H1 (cell line): ENCODE data around the gene RBM27. TPM values are rescaled to one million over a fixed set of nuclear protein-coding genes. Genes with fewer than 3 reads are reported as not detected.

Source experiments
- CTCF ChIA-PET: fragments of 300-600 bp; sonication (Branson Sonifier 250); formaldehyde crosslinking; loops from one replicate; lab custom pipeline; 2021; ENCODE audit not compliant: partially characterized antibody; lab: Charles Lee
- POLR2A ChIA-PET: fragments of 300-600 bp; sonication (Branson Sonifier 250); formaldehyde crosslinking; loops from one replicate; lab custom pipeline; 2021; ENCODE audit warnings: inconsistent platforms; ENCODE audit not compliant: partially characterized antibody; lab: Charles Lee
- DNase-seq, 2 experiments: peaks; one replicate each; pipeline versions ENCODE4 v3.0.0 to v3.0.0-alpha.2; 2010 to 2022; ENCODE audit warnings: low spot score in 2 of 2, low read depth in 1 of 2, mixed read lengths in 1 of 2
- FAIRE-seq: peaks from 2 replicates; lab custom pipeline; 2011; peaks lifted over from hg19 to GRCh38; lab: Jason Lieb, UNC
- H2AFZ ChIP-seq: 2 replicates; pipeline ENCODE4 v1.8.1; 2012; ENCODE audit warnings: low read length, inconsistent platforms
- H2AK5ac ChIP-seq: 2 replicates; pipeline ENCODE4 v1.6.1; 2013; ENCODE audit warnings: low read depth, low read length
- H2BK120ac ChIP-seq: replicated peaks from 2 replicates; pipeline ENCODE3; 2013; ENCODE audit warnings: low read depth, low read length, inconsistent platforms
- H2BK12ac ChIP-seq: 2 replicates; pipeline ENCODE4 v1.6.1; 2013; ENCODE audit warnings: low read depth, low read length
- H2BK15ac ChIP-seq: 2 replicates; pipeline ENCODE4 v1.6.1; 2013; ENCODE audit warnings: low read length
- H2BK20ac ChIP-seq: 2 replicates; pipeline ENCODE4 v1.6.1; 2013; ENCODE audit warnings: low read length
- H2BK5ac ChIP-seq: 2 replicates; pipeline ENCODE4 v1.6.1; 2013; ENCODE audit warnings: low read depth, low read length
- H3K14ac ChIP-seq: 2 replicates; pipeline ENCODE4 v1.6.1; 2013; ENCODE audit warnings: inconsistent platforms; ENCODE audit not compliant: insufficient read length
- H3K18ac ChIP-seq: 2 replicates; pipeline ENCODE4 v1.6.1; 2013; ENCODE audit warnings: low read length; ENCODE audit errors: extremely low read depth
- H3K23ac ChIP-seq: 2 replicates; pipeline ENCODE4 v1.6.1; 2013; ENCODE audit warnings: inconsistent platforms; ENCODE audit not compliant: insufficient read length
- H3K23me2 ChIP-seq: 2 replicates; pipeline ENCODE4 v1.6.1; 2013; ENCODE audit warnings: low read depth, low read length
- H3K27ac ChIP-seq: 2 replicates; pipeline ENCODE4 v1.6.1; 2011; ENCODE audit warnings: low read depth, low read length, inconsistent platforms
- H3K27me3 ChIP-seq, 4 experiments: replicated peaks in 1 of 4; 1 replicate in 1 of 4; 2 replicates in 3 of 4; pipeline versions ENCODE4 v1.6.1 to v1.8.1; 2011 to 2013; ENCODE audit warnings: low read length in 3 of 4, mild to moderate bottlenecking in 3 of 4, inconsistent platforms in 2 of 4, mixed read lengths in 2 of 4, moderate library complexity in 1 of 4; ENCODE audit not compliant: control insufficient read depth in 3 of 4, insufficient read depth in 3 of 4; ENCODE audit errors: extremely low read depth in 1 of 4
- H3K36me3 ChIP-seq, 4 experiments: 2 replicates each; pipeline versions ENCODE4 v1.6.1 to v1.8.1; 2011 to 2013; ENCODE audit warnings: mild to moderate bottlenecking in 4 of 4, low read length in 3 of 4, moderate library complexity in 2 of 4, control low read depth in 1 of 4, inconsistent platforms in 1 of 4; ENCODE audit not compliant: insufficient read depth in 4 of 4, control insufficient read depth in 2 of 4
- H3K4ac ChIP-seq: replicated peaks from 2 replicates; pipeline ENCODE3; 2013; ENCODE audit warnings: low read length, low read depth, mixed read lengths, inconsistent platforms; ENCODE audit not compliant: insufficient read length
- H3K4me1 ChIP-seq, 4 experiments: replicated peaks in 1 of 4; 1 replicate in 1 of 4; 2 replicates in 3 of 4; pipeline versions ENCODE4 v1.6.1 to v1.8.1; 2011 to 2013; ENCODE audit warnings: low read length in 3 of 4, inconsistent platforms in 2 of 4, mixed read lengths in 1 of 4; ENCODE audit not compliant: insufficient read depth in 4 of 4, control insufficient read depth in 3 of 4
- H3K4me2 ChIP-seq, 2 experiments: 2 replicates each; pipeline versions ENCODE4 v1.6.1 to v1.8.1; 2011 to 2013; ENCODE audit warnings: low read depth in 2 of 2, low read length in 2 of 2, control low read depth in 1 of 2, inconsistent platforms in 1 of 2, mild to moderate bottlenecking in 1 of 2; ENCODE audit not compliant: insufficient read depth in 1 of 2
- H3K4me3 ChIP-seq, 4 experiments: fragments of 200-600, 300-600 bp in 1 of 4; sonication (generic), shearing (Covaris generic), sonication (Bioruptor Twin) in 1 of 4; 2 replicates each; pipeline versions ENCODE4 v1.5.1 to v1.8.1; 2011 to 2016; ENCODE audit warnings: low read length in 4 of 4, low read depth in 3 of 4, control low read depth in 2 of 4, inconsistent platforms in 2 of 4, mild to moderate bottlenecking in 2 of 4, mixed read lengths in 1 of 4, moderate library complexity in 1 of 4; ENCODE audit not compliant: insufficient read depth in 2 of 4; ENCODE audit errors: extremely low read depth in 1 of 4
- H3K56ac ChIP-seq: replicated peaks from 2 replicates; pipeline ENCODE3; 2013; ENCODE audit warnings: low read depth, mild to moderate bottlenecking, mixed read lengths, low read length, inconsistent platforms; ENCODE audit not compliant: insufficient read length
- H3K79me1 ChIP-seq: 2 replicates; pipeline ENCODE4 v1.6.1; 2013; ENCODE audit warnings: low read depth, low read length, control low read depth
- H3K79me2 ChIP-seq, 2 experiments: 2 replicates each; pipeline versions ENCODE4 v1.6.1 to v1.8.1; 2012 to 2013; ENCODE audit warnings: low read length in 2 of 2, mild to moderate bottlenecking in 2 of 2, inconsistent platforms in 1 of 2; ENCODE audit not compliant: insufficient read depth in 2 of 2, control insufficient read depth in 1 of 2
- H3K9ac ChIP-seq, 4 experiments: replicated peaks in 1 of 4; 1 replicate in 1 of 4; 2 replicates in 3 of 4; pipeline versions ENCODE4 v1.6.1 to v1.8.1; 2011 to 2013; ENCODE audit warnings: low read depth in 3 of 4, low read length in 3 of 4, control low read depth in 2 of 4, mild to moderate bottlenecking in 2 of 4, moderate library complexity in 2 of 4, inconsistent platforms in 1 of 4; ENCODE audit errors: extremely low read depth in 1 of 4
- H3K9me3 ChIP-seq, 2 experiments: 2 replicates each; pipeline versions ENCODE4 v1.6.1 to v1.8.1; 2012 to 2013; ENCODE audit warnings: mild to moderate bottlenecking in 2 of 2, moderate library complexity in 2 of 2, control low read depth in 1 of 2, inconsistent platforms in 1 of 2, low read depth in 1 of 2, low read length in 1 of 2, mixed read lengths in 1 of 2; ENCODE audit not compliant: insufficient read depth in 2 of 2
- H4K20me1 ChIP-seq, 2 experiments: replicated peaks in 1 of 2; 2 replicates each; pipeline versions ENCODE3 to v1.8.1; 2011 to 2013; ENCODE audit warnings: inconsistent platforms in 2 of 2, low read length in 2 of 2, mild to moderate bottlenecking in 1 of 2; ENCODE audit not compliant: insufficient read depth in 2 of 2, control insufficient read depth in 1 of 2
- H4K5ac ChIP-seq: 2 replicates; pipeline ENCODE4 v1.6.1; 2013; ENCODE audit warnings: low read length, low read depth, mixed read lengths, inconsistent platforms; ENCODE audit not compliant: insufficient read length
- H4K8ac ChIP-seq: 2 replicates; pipeline ENCODE4 v1.8.0; 2013; ENCODE audit warnings: mild to moderate bottlenecking, moderate library complexity, low read length, inconsistent platforms; ENCODE audit not compliant: insufficient read depth; ENCODE audit errors: extremely low read depth
- H4K91ac ChIP-seq: replicated peaks from 2 replicates; pipeline ENCODE3; 2013; ENCODE audit warnings: low read length, mixed read lengths, inconsistent platforms; ENCODE audit not compliant: insufficient read length
- BACH1 ChIP-seq: IDR thresholded peaks from 2 replicates; pipeline ENCODE4 v1.6.1; 2012; ENCODE audit warnings: low read length, improper control_type of control experiment
- CHD1 ChIP-seq: IDR thresholded peaks from 2 replicates; pipeline ENCODE4 v1.6.1; 2012; ENCODE audit warnings: low read depth, low read length, improper control_type of control experiment
- RXRA ChIP-seq: IDR thresholded peaks from 2 replicates; pipeline ENCODE4 v1.6.1; 2011; ENCODE audit warnings: low read depth, mild to moderate bottlenecking, low read length, moderate library complexity; ENCODE audit not compliant: insufficient read depth
- TAF7 ChIP-seq: optimal IDR thresholded peaks from 2 replicates; pipeline ENCODE3; 2011; ENCODE audit warnings: low read depth, mild to moderate bottlenecking, inconsistent platforms, low read length, moderate library complexity, borderline replicate concordance
- TEAD4 ChIP-seq: IDR thresholded peaks from 2 replicates; pipeline ENCODE4 v1.6.1; 2012; ENCODE audit warnings: low read depth, low read length, inconsistent platforms, mixed read lengths
- polyA plus RNA-seq, 7 experiments: library from polyadenylated mRNA; depleted of rRNA in 3 of 7; stranded (reverse) in 5 of 7; unstranded in 2 of 7; fragments of >200 nt in 5 of 7; fragments of 200-250 nt in 2 of 7; gene quantifications; 1 replicate in 5 of 7; 2 replicates in 1 of 7; 4 replicates in 1 of 7; pipeline versions ENCODE4 v1.2.1 to v1.2.3, GENCODE V29; 2011 to 2013; ENCODE audit warnings: missing spikeins in 2 of 7, mixed read lengths in 2 of 7
- total RNA-seq: library from RNA; stranded (reverse); fragmentation: NEBNext Ultra II Directional; extraction: Animal tissue kit (Norgen Biotek cat#: 25700); gene quantifications from 2 replicates; pipeline ENCODE4 v1.2.1, GENCODE V29; 2021

Gene RBM27
- total and polyA plus RNA-seq, 2 of the 8 experiments (the other 6 are each of a cell fraction or from before 2014, with no cell fraction given), result 13.1 to 42.9 TPM

- Histone ChIP-seq H3K9ac (no peak overlapping the region), H3K23me2 (no peaks in the 10 kb centered on the region), H2AK5ac (no peak overlapping the region), H2BK120ac (no peak overlapping the region), H2BK15ac (no peak overlapping the region), H3K79me1 (no peaks in the 10 kb centered on the region), H3K18ac (no peak overlapping the region), H3K4me3 (no peak overlapping the region), H3K4ac (no peak overlapping the region), H3K27ac (no peak overlapping the region), H3K4me2 (no peak overlapping the region), H4K8ac (no peak overlapping the region), H3K9me3 (no peaks in the 10 kb centered on the region), H3K23ac (no peak overlapping the region), H2BK5ac (no peak overlapping the region), H3K79me2 (peaks cover 0 to 67% of the 10 kb centered on the region in 2 experiments), H3K27me3 (no peaks in the 10 kb centered on the region), H4K20me1 (peaks cover 0 to 9% of the 10 kb centered on the region in 2 experiments), H4K5ac (no peak overlapping the region), H2AFZ (no peak overlapping the region), H4K91ac (no peak overlapping the region), H3K36me3 (peaks cover 0 to 30% (median 6%) of the 10 kb centered on the region in 4 experiments; a peak in 5 of 8 replicates), H2BK20ac (no peak overlapping the region), H2BK12ac (no peak overlapping the region), H3K56ac (no peak overlapping the region), H3K4me1 (no peaks in the 10 kb centered on the region), H3K14ac (no peak overlapping the region)
- no peak for DNase-seq
- no peak for TF ChIP-seq RXRA
- TF ChIP-seq TEAD4, result no peak
- TF ChIP-seq CHD1, result no peak
- no peak for TF ChIP-seq BACH1
- no peak for TF ChIP-seq TAF7
- CTCF ChIA-PET, result no interaction called here
- peak; percentile 36 for FAIRE-seq
- POLR2A ChIA-PET, result interaction anchor here (1.8 kb wide), 1 partner anchor 19 kb away, joined by 6 read pairs; no protein-coding TSS in a partner anchor
Observed at GRCh38 chr5:146219243-146219642, 15.8 kb downstream of the RBM27 start.
